Mucosa of stomach (tissue), 1 donor: ENCODE results near the gene CST5.
"Not testable (repeated sequence)": the region's sequence is repeated elsewhere in the genome, so short reads cannot be mapped to it uniquely, and the experiment has no call there.

Experiments used
- H3K27me3 ChIP-seq: one replicate; pipeline ENCODE4 v1.7.0; 2013; ENCODE audit warnings: mild to moderate bottlenecking, low read length; ENCODE audit not compliant: control insufficient read depth, insufficient read depth
- H3K36me3 ChIP-seq: one replicate; pipeline ENCODE4 v1.7.0; 2013; ENCODE audit warnings: low read length; ENCODE audit not compliant: control insufficient read depth, insufficient read depth
- H3K4me1 ChIP-seq: one replicate; pipeline ENCODE4 v1.7.0; 2013; ENCODE audit warnings: mild to moderate bottlenecking, low read length; ENCODE audit not compliant: control insufficient read depth, insufficient read depth
- H3K4me3 ChIP-seq: one replicate; pipeline ENCODE4 v1.7.0; 2013; ENCODE audit warnings: low read length
- H3K9ac ChIP-seq: one replicate; pipeline ENCODE4 v1.7.0; 2013; ENCODE audit warnings: mild to moderate bottlenecking, low read length, moderate library complexity
- H3K9me3 ChIP-seq: one replicate; pipeline ENCODE4 v1.7.0; 2013; ENCODE audit warnings: mild to moderate bottlenecking, low read length, moderate library complexity; ENCODE audit not compliant: control insufficient read depth
- donor health status: Pancreatic carcinoma.

The CST5 gene

GRCh38 chr20:23918101-23918862 is 38.7 kb upstream of the CST5 start:
- H3K27me3 ChIP-seq = no peaks in the 10 kb centered on the region
- H3K36me3 ChIP-seq = no peaks in the 10 kb centered on the region
- no peaks in the 10 kb centered on the region for H3K9me3 ChIP-seq
- no peak overlapping the region for H3K4me3 ChIP-seq
- H3K9ac ChIP-seq = no peak overlapping the region
- no peaks in the 10 kb centered on the region for H3K4me1 ChIP-seq

GRCh38 chr20:23917024-23917725 is 37.6 kb upstream of the CST5 start:
- Histone ChIP-seq H3K36me3 (no peaks in the 10 kb centered on the region), H3K27me3 (no peaks in the 10 kb centered on the region), H3K4me1 (no peaks in the 10 kb centered on the region), H3K9me3 (no peaks in the 10 kb centered on the region), H3K4me3 (no peak overlapping the region), H3K9ac (no peak overlapping the region)

GRCh38 chr20:23915844-23916243 is 36.3 kb upstream of the CST5 start:
- Histone ChIP-seq H3K4me1 (no peaks in the 10 kb centered on the region), H3K27me3 (no peaks in the 10 kb centered on the region), H3K9ac (no peak overlapping the region), H3K4me3 (no peak overlapping the region), H3K36me3 (no peaks in the 10 kb centered on the region), H3K9me3 (no peaks in the 10 kb centered on the region)

GRCh38 chr20:23914469-23914868 is 34.9 kb upstream of the CST5 start:
- not testable (repeated sequence) for H3K4me3 ChIP-seq, H3K9me3 ChIP-seq, H3K4me1 ChIP-seq, H3K36me3 ChIP-seq, H3K27me3 ChIP-seq, H3K9ac ChIP-seq

- Histone ChIP-seq H3K36me3 (no peaks in the 10 kb centered on the region), H3K9ac (no peak overlapping the region), H3K4me1 (no peaks in the 10 kb centered on the region), H3K9me3 (no peaks in the 10 kb centered on the region), H3K4me3 (no peak overlapping the region), H3K27me3 (no peaks in the 10 kb centered on the region)
Measured at GRCh38 chr20:23910210-23910609, 30.7 kb upstream of the CST5 start.

- H3K36me3 ChIP-seq = no peaks in the 10 kb centered on the region
Measured at GRCh38 chr20:23909390-23909789, 29.8 kb upstream of the CST5 start.

GRCh38 chr20:23907579-23907978 is 28.0 kb upstream of the CST5 start:
- Histone ChIP-seq H3K9ac (no peak overlapping the region), H3K27me3 (no peaks in the 10 kb centered on the region), H3K4me3 (no peak overlapping the region), H3K4me1 (no peaks in the 10 kb centered on the region), H3K9me3 (no peaks in the 10 kb centered on the region), H3K36me3 (no peaks in the 10 kb centered on the region)

More at GRCh38 chr20:23909390-23909789, 29.8 kb upstream of the CST5 start:
- H3K9ac ChIP-seq = no peak overlapping the region
- no peak overlapping the region for H3K4me3 ChIP-seq
- H3K4me1 ChIP-seq = no peaks in the 10 kb centered on the region
- no peaks in the 10 kb centered on the region for H3K9me3 ChIP-seq
- no peaks in the 10 kb centered on the region for H3K27me3 ChIP-seq

GRCh38 chr20:23902396-23902795 is 22.8 kb upstream of the CST5 start:
- H3K4me1 ChIP-seq, H3K27me3 ChIP-seq, H3K36me3 ChIP-seq, H3K9ac ChIP-seq, H3K4me3 ChIP-seq, H3K9me3 ChIP-seq: not testable (repeated sequence)

- not testable (repeated sequence) for H3K9ac ChIP-seq, H3K4me3 ChIP-seq, H3K4me1 ChIP-seq, H3K36me3 ChIP-seq, H3K9me3 ChIP-seq, H3K27me3 ChIP-seq
Measured at GRCh38 chr20:23890867-23891266, 11.3 kb upstream of the CST5 start.

- H3K4me3 ChIP-seq = no peak overlapping the region
- H3K9me3 ChIP-seq = no peaks in the 10 kb centered on the region
- no peaks in the 10 kb centered on the region for H3K27me3 ChIP-seq
- no peaks in the 10 kb centered on the region for H3K4me1 ChIP-seq
- no peaks in the 10 kb centered on the region for H3K36me3 ChIP-seq
- H3K9ac ChIP-seq = no peak overlapping the region
Measured at GRCh38 chr20:23889775-23890187, 10.2 kb upstream of the CST5 start.

- Histone ChIP-seq H3K9ac (no peak overlapping the region), H3K27me3 (no peaks in the 10 kb centered on the region), H3K9me3 (no peaks in the 10 kb centered on the region), H3K4me3 (no peak overlapping the region), H3K4me1 (no peaks in the 10 kb centered on the region), H3K36me3 (no peaks in the 10 kb centered on the region)
Measured at GRCh38 chr20:23887856-23888255, 8.3 kb upstream of the CST5 start.

- Histone ChIP-seq H3K27me3 (no peaks in the 10 kb centered on the region), H3K4me1 (no peaks in the 10 kb centered on the region), H3K36me3 (no peaks in the 10 kb centered on the region), H3K4me3 (no peak overlapping the region), H3K9ac (no peak overlapping the region), H3K9me3 (no peaks in the 10 kb centered on the region)
Measured at GRCh38 chr20:23884771-23885162, 5.2 kb upstream of the CST5 start.
